Calu3 (cell line): ENCODE data around the gene SLC28A3. TPM values are rescaled to one million over a fixed set of nuclear protein-coding genes. Genes with fewer than 3 reads are reported as not detected.

Experiments used
- BruUV-seq: library from RNA; stranded (reverse); fragments of 400-500 nt; replicated peaks from 2 replicates; lab custom pipeline; 2021; lab: Mats Ljungman, UMichigan
- CTCF ChIA-PET: fragments of 300-600 bp; sonication (Branson Sonifier 250); formaldehyde crosslinking; loops from one replicate; lab custom pipeline; 2022; ENCODE audit warnings: antibody characterized with exemption; lab: Charles Lee
- DNase-seq: peaks from one replicate; pipeline ENCODE4 v3.0.0; 2022
- H3K27ac Mint-ChIP-seq: one replicate; pipeline ENCODE4 v1.8.0; 2022; ENCODE audit warnings: mixed read lengths; ENCODE audit not compliant: unreplicated experiment
- H3K27me3 Mint-ChIP-seq: one replicate; pipeline ENCODE4 v1.8.0; 2022; ENCODE audit warnings: mixed read lengths; ENCODE audit not compliant: unreplicated experiment
- H3K36me3 Mint-ChIP-seq: one replicate; pipeline ENCODE4 v1.8.0; 2022; ENCODE audit warnings: mild to moderate bottlenecking, moderate library complexity, mixed read lengths; ENCODE audit not compliant: insufficient read depth, unreplicated experiment
- H3K4me1 Mint-ChIP-seq: one replicate; pipeline ENCODE4 v1.8.0; 2022; ENCODE audit warnings: mild to moderate bottlenecking, low read depth, mixed read lengths; ENCODE audit not compliant: unreplicated experiment
- H3K4me3 Mint-ChIP-seq: one replicate; pipeline ENCODE4 v1.8.0; 2022; ENCODE audit warnings: mild to moderate bottlenecking, low read depth, moderate library complexity, mixed read lengths; ENCODE audit not compliant: unreplicated experiment
- H3K9me3 Mint-ChIP-seq: one replicate; pipeline ENCODE4 v1.8.0; 2022; ENCODE audit warnings: low read depth, mixed read lengths; ENCODE audit not compliant: unreplicated experiment
- intact Hi-C: fragments of 100-400 bp; cut with micrococcal nuclease; formaldehyde crosslinking; loops from one replicate; pipeline ENCODE4 v1.10.0; 2022; ENCODE audit not compliant: unreplicated experiment
- total RNA-seq: library from RNA; stranded (reverse); gene quantifications from 2 replicates; pipeline ENCODE4 v1.2.3, GENCODE V29; 2022
- TF ChIP-seq, protein P1 (sequence below): fragments of 200-600 bp; IDR thresholded peaks from one replicate; pipeline ENCODE4 v1.8.0; 2022; ENCODE audit warnings: antibody characterized with exemption; ENCODE audit not compliant: unreplicated experiment

The SLC28A3 gene
- total RNA-seq, 1 experiment from 2014 or later: 10.7 TPM

DNA sequence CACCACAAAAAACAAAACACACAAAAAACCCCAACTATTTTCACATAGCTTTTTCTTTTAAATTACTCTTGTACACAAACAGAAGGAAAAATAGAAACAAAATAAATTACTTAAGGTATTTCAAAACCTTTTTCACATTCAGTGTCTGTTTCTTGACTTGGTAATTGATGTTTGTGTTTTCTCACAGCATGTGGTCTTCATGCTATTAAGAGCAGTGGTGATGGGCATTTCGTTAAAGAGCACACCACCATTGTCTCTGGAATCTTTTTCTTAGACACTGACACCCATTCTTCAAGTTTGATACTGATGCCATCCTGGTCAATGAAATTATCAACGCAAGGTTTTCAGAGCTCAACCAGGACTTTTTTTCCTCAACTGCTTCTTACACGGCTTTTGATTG is 63.8 kb downstream of the SLC28A3 start:
- intact Hi-C loops: no loop called here
- no TSS peak for BruUV-seq
- Mint-ChIP-seq H3K27me3 (no peaks in the 10 kb centered on the region), H3K4me3 (no peak overlapping the region), H3K4me1 (no peaks in the 10 kb centered on the region), H3K36me3 (no peaks in the 10 kb centered on the region), H3K9me3 (no peaks in the 10 kb centered on the region), H3K27ac (no peak overlapping the region)
- CTCF ChIA-PET: no interaction called here
- no peak for DNase-seq
- TF ChIP-seq, protein P1, sequence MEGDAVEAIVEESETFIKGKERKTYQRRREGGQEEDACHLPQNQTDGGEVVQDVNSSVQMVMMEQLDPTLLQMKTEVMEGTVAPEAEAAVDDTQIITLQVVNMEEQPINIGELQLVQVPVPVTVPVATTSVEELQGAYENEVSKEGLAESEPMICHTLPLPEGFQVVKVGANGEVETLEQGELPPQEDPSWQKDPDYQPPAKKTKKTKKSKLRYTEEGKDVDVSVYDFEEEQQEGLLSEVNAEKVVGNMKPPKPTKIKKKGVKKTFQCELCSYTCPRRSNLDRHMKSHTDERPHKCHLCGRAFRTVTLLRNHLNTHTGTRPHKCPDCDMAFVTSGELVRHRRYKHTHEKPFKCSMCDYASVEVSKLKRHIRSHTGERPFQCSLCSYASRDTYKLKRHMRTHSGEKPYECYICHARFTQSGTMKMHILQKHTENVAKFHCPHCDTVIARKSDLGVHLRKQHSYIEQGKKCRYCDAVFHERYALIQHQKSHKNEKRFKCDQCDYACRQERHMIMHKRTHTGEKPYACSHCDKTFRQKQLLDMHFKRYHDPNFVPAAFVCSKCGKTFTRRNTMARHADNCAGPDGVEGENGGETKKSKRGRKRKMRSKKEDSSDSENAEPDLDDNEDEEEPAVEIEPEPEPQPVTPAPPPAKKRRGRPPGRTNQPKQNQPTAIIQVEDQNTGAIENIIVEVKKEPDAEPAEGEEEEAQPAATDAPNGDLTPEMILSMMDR: no peak

DNA sequence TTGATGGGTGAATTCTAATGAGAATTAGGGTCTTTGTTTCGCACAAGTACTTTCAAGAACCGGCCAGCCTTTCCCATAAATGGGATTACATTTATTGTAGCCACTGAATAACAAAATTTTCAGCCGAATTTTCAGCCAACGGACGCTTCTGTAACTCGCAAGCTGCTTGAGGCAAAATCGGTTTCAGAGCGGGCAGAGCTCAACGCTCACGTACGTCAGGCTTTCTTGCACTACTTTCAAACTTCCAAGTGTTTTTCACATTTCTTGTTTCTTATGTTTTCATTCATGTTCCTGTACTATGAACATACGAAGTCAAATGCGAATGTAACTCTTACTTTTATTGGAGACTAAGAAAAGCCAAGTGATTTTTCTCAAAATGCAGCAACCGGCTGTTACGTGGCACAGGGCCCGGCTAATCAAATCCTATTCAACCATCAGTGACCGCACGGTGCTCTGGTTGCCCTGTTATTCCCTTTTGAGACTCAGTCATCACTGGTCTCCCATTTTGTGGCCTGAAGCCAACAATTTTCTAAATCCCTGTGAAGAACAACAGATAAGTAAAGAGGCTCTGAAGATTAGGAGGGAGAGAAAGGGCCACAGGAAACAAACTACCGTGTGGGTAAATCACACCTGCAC is 68.5 kb downstream of the SLC28A3 start:
- CTCF ChIA-PET: no interaction called here
- H3K9me3 Mint-ChIP-seq: no peaks in the 10 kb centered on the region
- intact Hi-C loops: no loop called here
- H3K4me1 Mint-ChIP-seq: no peaks in the 10 kb centered on the region
- no peaks in the 10 kb centered on the region for H3K36me3 Mint-ChIP-seq
- H3K27me3 Mint-ChIP-seq: no peaks in the 10 kb centered on the region
- no peak for DNase-seq
- no peak overlapping the region for H3K4me3 Mint-ChIP-seq
- H3K27ac Mint-ChIP-seq: no peak overlapping the region
- no TSS peak for BruUV-seq
- TF ChIP-seq, protein P1: no peak

DNA sequence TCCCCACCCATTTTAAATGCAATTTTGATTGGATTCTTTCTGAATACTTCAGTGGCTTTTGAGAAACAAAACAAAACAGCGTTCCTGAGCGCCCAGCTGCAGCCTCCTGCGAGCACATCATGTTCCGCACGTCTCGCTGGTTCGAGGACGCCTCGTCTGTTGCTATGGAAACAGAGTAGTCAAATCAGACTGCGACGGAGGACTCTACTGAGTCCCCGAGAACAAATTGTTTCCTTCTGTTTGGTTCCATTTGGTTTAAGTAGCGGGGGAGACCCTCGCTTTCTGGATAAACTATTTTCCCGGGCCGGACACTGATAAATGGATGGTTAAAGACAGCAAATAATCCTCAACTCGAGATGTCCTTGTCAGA is 69.0 kb downstream of the SLC28A3 start:
- Mint-ChIP-seq H3K4me3 (no peak overlapping the region), H3K4me1 (no peaks in the 10 kb centered on the region), H3K36me3 (no peaks in the 10 kb centered on the region), H3K27me3 (no peaks in the 10 kb centered on the region), H3K9me3 (no peaks in the 10 kb centered on the region), H3K27ac (no peak overlapping the region)
- no peak for DNase-seq
- TF ChIP-seq, protein P1: no peak
- CTCF ChIA-PET: no interaction called here
- intact Hi-C loops: no loop called here
- BruUV-seq: no TSS peak

DNA sequence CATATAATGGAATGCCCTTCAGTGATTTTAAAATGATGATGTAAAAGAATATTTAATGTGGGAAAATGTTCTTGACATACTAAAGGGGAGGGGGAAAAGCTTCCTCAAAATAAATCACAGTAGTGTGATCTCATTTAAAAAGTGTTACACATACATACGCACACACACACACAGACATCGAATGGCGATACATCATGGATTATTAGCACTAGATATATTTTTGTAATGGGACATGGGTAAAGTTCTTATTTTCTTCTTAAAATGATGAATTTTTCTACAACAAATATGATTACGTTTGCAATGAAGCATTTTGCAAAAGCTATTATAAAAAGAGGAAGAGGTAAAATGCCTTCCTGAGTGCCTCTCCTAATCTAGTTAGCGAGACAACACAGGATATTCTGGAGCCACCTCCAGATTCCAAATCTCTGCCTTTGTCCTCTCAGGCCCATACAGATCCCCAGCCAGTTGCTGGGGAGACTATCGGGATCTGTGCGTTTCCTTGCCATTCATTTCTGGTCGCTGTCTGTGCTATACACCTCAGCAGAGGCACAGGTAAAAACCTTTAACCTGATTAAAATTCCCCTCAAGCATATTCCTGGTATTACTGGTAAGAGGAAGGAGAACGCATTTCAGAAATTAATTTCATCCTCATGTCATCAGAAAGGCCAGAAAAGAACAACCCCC is 69.6 kb downstream of the SLC28A3 start:
- no peak overlapping the region for H3K4me3 Mint-ChIP-seq
- CTCF ChIA-PET: no interaction called here
- H3K27ac Mint-ChIP-seq: no peak overlapping the region
- no peaks in the 10 kb centered on the region for H3K27me3 Mint-ChIP-seq
- BruUV-seq: no TSS peak
- TF ChIP-seq, protein P1: no peak
- intact Hi-C loops: no loop called here
- no peaks in the 10 kb centered on the region for H3K4me1 Mint-ChIP-seq
- H3K9me3 Mint-ChIP-seq: no peaks in the 10 kb centered on the region
- H3K36me3 Mint-ChIP-seq: no peaks in the 10 kb centered on the region
- DNase-seq: no peak
